Activated CD8-positive, alpha-beta memory T cell treated with anti-CD3 and anti-CD28 coated beads for 24 hours (primary cell): ENCODE measurements around the gene TTC19.

Experiments
- DNase-seq: peaks from one replicate; pipeline ENCODE4 v3.0.0-alpha.2; 2020

The TTC19 gene, protein sequence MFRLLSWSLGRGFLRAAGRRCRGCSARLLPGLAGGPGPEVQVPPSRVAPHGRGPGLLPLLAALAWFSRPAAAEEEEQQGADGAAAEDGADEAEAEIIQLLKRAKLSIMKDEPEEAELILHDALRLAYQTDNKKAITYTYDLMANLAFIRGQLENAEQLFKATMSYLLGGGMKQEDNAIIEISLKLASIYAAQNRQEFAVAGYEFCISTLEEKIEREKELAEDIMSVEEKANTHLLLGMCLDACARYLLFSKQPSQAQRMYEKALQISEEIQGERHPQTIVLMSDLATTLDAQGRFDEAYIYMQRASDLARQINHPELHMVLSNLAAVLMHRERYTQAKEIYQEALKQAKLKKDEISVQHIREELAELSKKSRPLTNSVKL

DNA sequence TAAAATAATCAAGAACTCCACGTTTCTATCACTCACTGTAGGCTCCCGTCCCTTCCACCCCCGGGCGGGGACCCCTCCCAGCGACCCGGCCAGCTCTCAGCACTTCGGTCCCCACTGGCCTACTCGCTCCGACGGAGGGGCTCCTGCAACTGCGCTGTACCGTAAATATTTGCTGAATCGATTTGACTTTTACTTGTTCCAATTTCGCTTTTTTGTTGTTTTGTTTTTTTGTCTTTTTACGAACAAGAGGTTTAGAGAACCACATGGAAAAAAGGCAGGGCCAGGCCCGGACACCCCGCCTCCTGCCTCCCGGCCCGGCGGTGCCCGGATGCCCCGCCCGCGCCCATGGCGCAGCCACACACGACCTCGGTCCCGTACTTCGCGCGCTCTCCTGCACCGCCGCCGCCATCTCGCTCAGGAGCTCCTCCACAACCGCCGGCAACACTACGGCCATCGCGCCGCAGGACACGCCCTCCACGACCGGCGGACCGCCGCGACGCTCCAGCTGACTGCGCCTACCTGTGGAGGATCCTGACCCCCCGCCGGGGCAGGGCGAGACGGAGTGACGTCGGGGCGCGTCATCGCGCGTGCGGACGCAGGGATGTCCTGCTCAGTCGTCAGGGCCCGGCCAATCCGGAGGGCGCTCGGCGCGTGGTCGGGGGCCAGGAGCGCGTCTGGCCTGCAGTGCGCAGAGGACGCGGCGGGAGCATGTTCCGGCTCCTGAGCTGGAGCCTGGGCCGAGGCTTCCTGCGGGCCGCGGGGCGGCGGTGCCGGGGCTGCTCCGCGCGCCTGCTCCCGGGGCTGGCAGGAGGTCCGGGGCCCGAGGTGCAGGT, at the start of gene TTC19, which contains the start of gene ZSWIM7:
TSS of gene TTC19 (plus strand) at position 684 of the 833 bp plus-strand sequence. CDS start at position 709, 25 bp downstream.
TSS of gene ZSWIM7 (minus strand) at position 564 of the 833 bp plus-strand sequence. CDS start at position 454, 110 bp downstream.
- DNase-seq, result peak; percentile 99

DNA sequence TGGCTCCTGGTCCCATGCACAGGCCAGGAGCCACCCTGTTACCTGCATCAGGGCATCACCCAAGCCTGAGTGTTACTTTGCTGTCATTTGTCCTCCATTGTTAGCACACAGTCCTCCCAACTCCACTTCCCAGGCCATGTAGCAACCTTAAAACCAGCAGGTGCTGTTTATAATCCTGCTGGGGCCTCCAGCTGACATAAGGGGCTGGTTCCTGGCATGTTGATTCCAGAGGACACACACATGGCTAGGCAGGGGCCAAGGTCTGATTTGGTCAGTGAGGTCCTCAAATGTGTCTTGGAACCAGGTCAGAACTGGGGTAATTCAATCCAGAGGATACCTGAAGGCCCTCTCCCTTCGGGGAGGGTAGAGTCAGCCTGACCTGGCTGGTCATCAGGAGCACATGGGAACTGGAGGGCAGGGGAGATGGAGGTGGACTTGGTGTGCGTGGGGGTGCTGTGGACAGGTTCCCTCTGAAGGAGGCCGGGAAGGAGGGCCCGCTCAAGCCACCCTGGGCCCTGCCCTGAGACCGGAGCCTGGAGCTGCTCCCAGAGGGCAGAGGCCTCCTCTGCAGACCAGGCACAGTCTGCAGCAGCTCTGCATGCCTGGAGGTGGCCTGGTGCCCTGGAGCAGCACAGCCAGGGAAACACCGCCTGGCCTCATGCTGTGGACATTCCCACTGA, 48.1 kb upstream of the TTC19 start:
- DNase-seq, result no peak

DNA sequence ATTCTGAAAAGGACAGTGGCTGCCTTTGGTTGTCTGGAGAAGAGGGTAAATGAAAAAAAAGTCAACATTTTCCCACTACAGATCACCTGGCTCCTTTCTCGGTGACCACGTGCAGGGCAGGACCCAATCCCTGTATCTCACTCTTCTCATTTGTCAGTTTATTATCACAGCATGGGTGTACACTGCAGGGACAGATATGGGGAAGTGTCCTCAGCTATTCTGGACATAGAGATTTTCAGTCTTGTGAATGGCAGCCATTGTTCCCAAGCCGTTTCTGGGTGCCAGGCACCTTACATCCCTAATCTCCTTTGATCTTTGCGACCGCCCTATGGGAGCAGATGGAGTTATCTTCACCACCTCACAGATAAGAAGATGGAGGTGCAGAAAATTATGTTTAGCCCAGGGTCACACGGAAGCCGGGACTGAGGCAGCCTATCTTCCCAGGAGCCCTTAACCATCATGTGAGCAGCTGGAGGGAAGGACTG, 47.5 kb upstream of the TTC19 start:
- no peak for DNase-seq

DNA sequence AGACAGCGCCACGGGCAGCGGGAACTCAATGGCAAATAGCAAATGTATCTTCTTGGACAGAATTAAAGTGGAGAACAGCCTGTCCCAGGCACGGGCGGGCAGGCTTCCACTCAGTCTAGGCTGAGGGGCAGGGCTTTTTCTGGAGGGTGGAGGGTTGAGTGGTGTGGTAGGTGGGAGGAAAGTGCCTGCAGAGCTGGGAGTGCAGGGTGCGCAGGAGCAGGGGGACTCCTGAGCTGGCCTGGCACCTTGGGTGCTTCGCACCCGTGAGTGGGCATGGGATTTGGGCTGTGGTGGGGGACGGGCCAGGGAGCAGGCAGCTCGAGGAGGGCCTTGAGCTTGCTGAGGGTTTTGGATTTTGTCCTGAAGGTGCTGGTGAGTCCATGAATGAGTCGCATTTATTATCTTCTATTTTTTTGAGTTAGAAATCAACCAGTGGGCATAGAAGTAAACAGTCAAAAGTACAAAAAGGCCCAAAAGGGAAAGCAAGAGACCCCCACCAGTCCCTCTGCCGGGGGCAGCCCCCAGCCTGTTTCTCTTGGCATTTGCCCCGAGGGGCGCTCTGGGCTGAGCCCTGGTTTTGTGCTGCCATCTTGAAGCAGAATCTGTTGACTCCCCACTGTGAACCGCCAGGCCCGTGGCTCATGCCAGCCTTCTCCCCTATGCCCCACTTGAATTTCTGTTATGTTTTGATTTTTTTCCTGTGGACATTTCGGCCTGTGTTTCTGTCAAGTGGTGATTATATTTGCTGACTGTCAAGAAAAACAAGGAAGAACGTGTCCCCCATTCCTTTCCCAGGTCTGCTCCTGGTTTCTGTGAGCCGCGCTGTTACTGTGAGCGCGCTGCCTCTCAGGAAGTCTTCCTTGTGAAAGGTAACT, 46.5 kb upstream of the TTC19 start:
- no peak for DNase-seq

GRCh38 chr17:15954222-15954621, 45.4 kb upstream of the TTC19 start:
- DNase-seq, result no peak

DNA sequence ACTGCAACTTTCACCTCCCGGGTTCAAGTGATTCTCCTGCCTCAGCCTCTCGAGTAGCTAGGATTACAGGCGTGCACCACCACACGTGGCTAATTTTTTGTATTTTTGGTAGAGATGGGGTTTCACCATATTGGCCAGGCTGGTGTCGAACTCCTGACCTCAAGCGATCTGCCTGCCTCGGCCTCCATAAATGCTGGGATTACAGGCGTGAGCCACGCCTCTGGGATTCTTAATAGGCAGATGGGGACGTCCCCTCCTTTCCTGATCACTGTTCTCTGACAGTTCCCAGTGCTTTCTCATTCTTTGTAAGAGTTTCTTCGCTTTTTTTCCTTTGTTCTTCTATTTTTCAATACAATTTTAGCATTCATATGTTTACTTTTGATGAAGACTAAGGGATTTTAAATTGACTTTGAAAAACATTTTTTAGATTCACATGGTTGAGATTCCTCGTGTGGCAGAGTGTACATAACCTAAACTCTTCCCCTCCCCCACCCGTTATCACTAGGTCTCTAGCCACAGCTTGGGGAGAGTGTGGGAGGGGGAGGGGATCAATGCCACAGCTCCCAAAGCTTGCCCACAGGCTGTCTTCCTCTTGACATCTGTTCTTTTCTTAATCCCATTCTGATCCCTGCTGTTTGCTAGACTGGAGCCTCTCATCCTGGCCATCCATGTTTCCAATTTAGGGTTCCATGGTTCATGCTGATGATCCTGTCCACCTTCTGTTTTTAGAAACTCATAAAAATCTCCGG, 43.7 kb upstream of the TTC19 start:
- no peak for DNase-seq

- DNase-seq, result no peak
These were observed 42.4 kb upstream of the TTC19 start for GRCh38 chr17:15957206-15957605.

DNA sequence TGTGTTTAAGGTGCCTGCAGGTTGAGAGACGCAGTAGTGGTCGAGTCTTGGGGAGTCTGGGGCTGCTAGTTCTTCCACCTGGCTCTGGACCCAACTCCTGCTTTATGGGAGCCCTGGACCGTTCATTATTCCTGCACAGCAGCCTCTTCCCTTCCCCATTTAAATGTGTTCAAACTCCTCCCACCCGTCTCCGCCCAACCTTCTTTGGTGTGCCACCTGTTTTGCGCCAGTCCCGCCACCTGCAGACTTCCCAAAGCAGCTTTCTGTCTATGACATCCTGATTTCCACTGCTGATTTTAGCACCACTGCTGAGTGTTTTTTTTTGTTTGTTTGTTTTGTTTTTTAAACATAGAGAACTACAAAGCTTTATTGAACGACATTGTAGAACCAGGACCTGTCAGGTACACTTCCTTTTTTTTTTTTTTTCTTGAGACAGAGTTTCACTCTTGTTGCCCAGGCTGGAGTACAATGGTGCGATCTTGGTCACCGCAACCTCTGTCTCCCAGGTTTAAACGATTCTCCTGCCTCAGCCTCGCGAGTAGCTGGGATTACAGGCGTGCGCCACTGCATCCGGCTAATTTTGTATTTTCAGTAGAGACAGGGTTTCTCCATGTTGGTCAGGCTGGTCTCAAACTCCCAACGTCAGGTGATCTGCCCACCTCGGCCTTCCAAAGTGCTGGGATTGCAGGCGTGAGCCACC, 41.9 kb upstream of the TTC19 start:
- no peak for DNase-seq

DNA sequence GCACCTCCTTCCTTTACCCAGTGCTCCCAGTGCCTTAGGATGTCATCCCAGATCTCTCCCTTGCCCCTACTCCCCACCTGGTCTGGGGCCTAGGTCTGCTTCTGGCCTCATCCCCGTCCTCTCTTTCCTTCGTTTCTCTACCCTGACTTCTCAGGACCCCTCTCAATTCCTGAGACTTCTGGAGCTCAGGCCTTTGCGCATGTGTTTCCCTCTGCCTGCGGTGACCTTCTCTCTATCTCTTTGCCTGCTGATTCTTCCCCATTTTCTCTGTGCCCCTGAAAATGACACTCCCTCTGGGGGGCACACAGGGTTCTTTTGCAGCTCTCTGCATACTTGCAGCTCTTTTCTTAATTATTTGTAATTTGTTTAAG, 41.2 kb upstream of the TTC19 start:
- DNase-seq, result no peak

- DNase-seq, result no peak
These were observed 35.9 kb upstream of the TTC19 start for GRCh38 chr17:15963670-15964110.

GRCh38 chr17:15965528-15965927, 34.1 kb upstream of the TTC19 start:
- no peak for DNase-seq

DNA sequence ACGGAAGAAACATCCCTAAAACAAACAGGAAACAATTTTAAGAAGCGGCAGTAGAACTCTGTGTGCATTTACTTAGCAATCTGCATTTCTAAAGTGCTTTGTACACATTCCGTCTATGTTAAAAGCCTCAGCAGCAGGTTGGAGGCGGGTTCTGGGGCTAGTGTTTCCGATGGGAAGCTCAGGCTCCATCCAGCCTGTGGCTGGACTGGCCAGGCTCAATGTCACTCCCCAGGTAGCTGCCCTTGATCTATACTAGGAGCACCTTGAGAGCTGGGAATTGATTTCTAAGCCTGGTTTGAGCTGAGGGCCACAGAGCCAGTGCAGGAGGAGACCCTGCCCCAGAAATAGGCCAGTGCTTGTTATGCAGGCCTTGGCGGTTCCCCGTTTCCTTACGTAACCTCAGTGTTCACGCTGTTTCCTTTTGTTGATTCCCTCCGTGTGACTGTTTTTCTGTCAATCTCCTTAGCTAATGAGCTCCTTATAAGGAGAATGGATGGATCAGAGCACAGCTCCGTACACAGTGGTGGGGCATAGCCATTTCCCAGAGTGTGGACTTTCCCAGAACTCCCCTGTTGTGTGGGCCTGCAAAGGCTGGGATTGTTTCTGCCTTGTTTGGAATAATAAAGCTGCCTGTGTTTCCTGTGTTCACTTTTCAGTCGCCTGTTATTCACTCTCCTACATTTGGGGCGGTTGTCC, 33.3 kb upstream of the TTC19 start:
- no peak for DNase-seq

GRCh38 chr17:15966879-15967248, 32.8 kb upstream of the TTC19 start:
- no peak for DNase-seq

GRCh38 chr17:15967706-15968399, 31.8 kb upstream of the TTC19 start:
- no peak for DNase-seq

GRCh38 chr17:15969463-15969862, 30.2 kb upstream of the TTC19 start:
- DNase-seq, result no peak

GRCh38 chr17:15970500-15970899, 29.1 kb upstream of the TTC19 start:
- no peak for DNase-seq

- no peak for DNase-seq
These were observed 28.4 kb upstream of the TTC19 start for GRCh38 chr17:15971098-15971678.

DNA sequence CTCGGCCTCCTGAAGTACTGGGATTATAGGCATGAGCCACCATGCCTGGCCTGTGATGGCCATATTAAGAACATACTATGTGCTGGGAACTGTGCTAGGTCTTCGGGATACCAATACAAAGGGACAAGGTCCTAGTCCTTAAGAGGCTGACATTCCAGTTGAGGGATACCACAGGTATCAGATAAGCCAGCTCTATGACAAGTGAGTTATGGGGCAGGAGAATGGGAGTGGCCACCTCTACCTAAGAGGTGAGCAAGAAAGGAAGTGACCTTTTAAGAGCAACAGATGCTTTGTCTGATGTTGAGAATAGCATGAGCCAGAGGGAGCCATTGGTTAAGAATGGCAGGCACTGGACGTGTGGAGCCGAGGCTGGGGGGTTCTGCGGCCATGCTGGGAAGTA, 27.7 kb upstream of the TTC19 start:
- no peak for DNase-seq

- no peak for DNase-seq
These were observed 27.1 kb upstream of the TTC19 start for GRCh38 chr17:15972497-15972951.
